H9 (cell line): ENCODE results near the gene LRRC39. TPM values are rescaled to one million over a fixed set of nuclear protein-coding genes. Genes with fewer than 3 reads are reported as not detected.

Source experiments
- DNase-seq: peaks from one replicate; pipeline ENCODE4 v3.0.0-alpha.2; 2017
- H2AFZ ChIP-seq: one replicate; pipeline ENCODE4 v1.6.1; 2013; ENCODE audit warnings: mild to moderate bottlenecking, low read length, control low read depth, moderate library complexity
- H2AK5ac ChIP-seq: 2 replicates; pipeline ENCODE4 v1.6.1; 2013; ENCODE audit warnings: low read length, control low read depth, mixed read lengths; ENCODE audit not compliant: insufficient read length
- H2BK120ac ChIP-seq: one replicate; pipeline ENCODE4 v1.6.1; 2013; ENCODE audit warnings: low read depth, mild to moderate bottlenecking, low read length, control low read depth, inconsistent platforms; ENCODE audit not compliant: poor library complexity, severe bottlenecking
- H2BK12ac ChIP-seq: 2 replicates; pipeline ENCODE4 v1.6.1; 2013; ENCODE audit warnings: low read length, control low read depth, mixed read lengths, low read depth; ENCODE audit not compliant: insufficient read length
- H2BK15ac ChIP-seq: 2 replicates; pipeline ENCODE4 v1.6.1; 2013; ENCODE audit warnings: low read depth, low read length, control low read depth
- H2BK20ac ChIP-seq: one replicate; pipeline ENCODE4 v1.6.1; 2013; ENCODE audit warnings: low read depth, mild to moderate bottlenecking, low read length, control low read depth, inconsistent platforms; ENCODE audit not compliant: poor library complexity, severe bottlenecking
- H2BK5ac ChIP-seq: 2 replicates; pipeline ENCODE4 v1.6.1; 2013; ENCODE audit warnings: low read length, control low read depth, mixed read lengths; ENCODE audit not compliant: insufficient read length
- H3K14ac ChIP-seq: 2 replicates; pipeline ENCODE4 v1.6.1; 2013; ENCODE audit warnings: low read length, control low read depth; ENCODE audit not compliant: insufficient read depth
- H3K18ac ChIP-seq: 2 replicates; pipeline ENCODE4 v1.6.1; 2013; ENCODE audit warnings: low read depth, mild to moderate bottlenecking, mixed read lengths, low read length, control low read depth; ENCODE audit not compliant: insufficient read length
- H3K23ac ChIP-seq: 2 replicates; pipeline ENCODE4 v1.6.1; 2013; ENCODE audit warnings: low read length, control low read depth, mixed read lengths, low read depth; ENCODE audit not compliant: insufficient read length
- H3K23me2 ChIP-seq: 2 replicates; pipeline ENCODE4 v1.6.1; 2013; ENCODE audit warnings: low read depth, mild to moderate bottlenecking, mixed read lengths, low read length, control low read depth; ENCODE audit not compliant: insufficient read length, poor library complexity, severe bottlenecking
- H3K27ac ChIP-seq: 2 replicates; pipeline ENCODE4 v1.5.1; 2013; ENCODE audit warnings: low read length, control low read depth, mixed read lengths, low read depth; ENCODE audit not compliant: insufficient read length
- H3K27me3 ChIP-seq: 2 replicates; pipeline ENCODE4 v1.6.1; 2013; ENCODE audit warnings: low read length, control low read depth, inconsistent platforms; ENCODE audit not compliant: insufficient read depth
- H3K4ac ChIP-seq: 2 replicates; pipeline ENCODE4 v1.6.1; 2013; ENCODE audit warnings: low read depth, mild to moderate bottlenecking, control low read depth, inconsistent platforms, low read length, moderate library complexity
- H3K4me1 ChIP-seq: 2 replicates; pipeline ENCODE4 v1.6.1; 2013; ENCODE audit warnings: low read length, control low read depth, inconsistent platforms; ENCODE audit not compliant: insufficient read depth
- H3K4me2 ChIP-seq: 2 replicates; pipeline ENCODE4 v1.6.1; 2013; ENCODE audit warnings: low read length, control low read depth, mixed read lengths; ENCODE audit not compliant: insufficient read length, insufficient read depth
- H3K56ac ChIP-seq: 2 replicates; pipeline ENCODE4 v1.6.1; 2013; ENCODE audit warnings: low read depth, mild to moderate bottlenecking, mixed read lengths, low read length, control low read depth; ENCODE audit not compliant: insufficient read length
- H3K79me1 ChIP-seq: 2 replicates; pipeline ENCODE4 v1.6.1; 2013; ENCODE audit warnings: low read depth, mild to moderate bottlenecking, moderate library complexity, low read length, control low read depth, inconsistent platforms; ENCODE audit not compliant: insufficient read depth, poor library complexity, severe bottlenecking
- H3K79me2 ChIP-seq: 2 replicates; pipeline ENCODE4 v1.6.1; 2013; ENCODE audit warnings: low read length, control low read depth, inconsistent platforms; ENCODE audit not compliant: insufficient read depth
- H3K9ac ChIP-seq: 2 replicates; pipeline ENCODE4 v1.6.1; 2013; ENCODE audit warnings: low read length, control low read depth, mixed read lengths; ENCODE audit not compliant: insufficient read length; ENCODE audit errors: extremely low read depth
- H3K9me3 ChIP-seq: one replicate; pipeline ENCODE4 v1.6.1; 2013; ENCODE audit warnings: low read depth, low read length, inconsistent platforms; ENCODE audit not compliant: control insufficient read depth
- H3T11ph ChIP-seq: one replicate; pipeline ENCODE4 v1.6.1; 2013; ENCODE audit warnings: mild to moderate bottlenecking, low read length, control low read depth, inconsistent platforms
- H4K20me1 ChIP-seq: one replicate; pipeline ENCODE4 v1.6.1; 2013; ENCODE audit not compliant: control insufficient read depth, insufficient read length, insufficient read depth
- H4K5ac ChIP-seq: 2 replicates; pipeline ENCODE4 v1.6.1; 2013; ENCODE audit warnings: low read depth, mild to moderate bottlenecking, mixed read lengths, low read length, control low read depth; ENCODE audit not compliant: insufficient read length
- H4K8ac ChIP-seq: replicated peaks from 2 replicates; pipeline ENCODE4 v1.6.1; 2013; ENCODE audit warnings: low read length, control low read depth, mixed read lengths, low read depth; ENCODE audit not compliant: insufficient read length
- H4K91ac ChIP-seq: 2 replicates; pipeline ENCODE4 v1.6.1; 2013; ENCODE audit warnings: low read depth, mild to moderate bottlenecking, moderate library complexity, mixed read lengths, low read length, control low read depth; ENCODE audit not compliant: insufficient read length
- H3K27ac Mint-ChIP-seq, 3 experiments: 2 replicates in 2 of 3; 3 replicates in 1 of 3; pipeline ENCODE4 v1.8.0; 2020 to 2021; ENCODE audit warnings: mixed read lengths in 3 of 3, mild to moderate bottlenecking in 1 of 3, moderate library complexity in 1 of 3
- H3K27me3 Mint-ChIP-seq: 2 replicates; pipeline ENCODE4 v1.8.0; 2021; ENCODE audit warnings: low read depth, mild to moderate bottlenecking, moderate library complexity, mixed read lengths
- H3K36me3 Mint-ChIP-seq, 3 experiments: 2 replicates in 2 of 3; 3 replicates in 1 of 3; pipeline ENCODE4 v1.8.0; 2020 to 2021; ENCODE audit warnings: low read depth in 3 of 3, mixed read lengths in 3 of 3; ENCODE audit not compliant: insufficient read depth in 1 of 3
- H3K4me1 Mint-ChIP-seq, 2 experiments: 2 replicates each; pipeline ENCODE4 v1.8.0; 2020; ENCODE audit warnings: mixed read lengths in 2 of 2
- H3K4me3 Mint-ChIP-seq, 2 experiments: 2 replicates in 1 of 2; 3 replicates in 1 of 2; pipeline ENCODE4 v1.8.0; 2020 to 2021; ENCODE audit warnings: mild to moderate bottlenecking in 2 of 2, mixed read lengths in 2 of 2, moderate library complexity in 1 of 2
- H3K9me3 Mint-ChIP-seq, 2 experiments: 2 replicates in 1 of 2; 3 replicates in 1 of 2; pipeline ENCODE4 v1.8.0; 2020; ENCODE audit warnings: mild to moderate bottlenecking in 2 of 2, mixed read lengths in 2 of 2, moderate library complexity in 1 of 2
- WGBS: extraction: QIAGEN DNeasy Blood & Tissue Kit; methylation state at CpG from one replicate; pipeline ENCODE4 v1.1.7; 2013; ENCODE audit warnings: missing lambda C conversion rate, low lambda C conversion rate, mixed read lengths; ENCODE audit not compliant: insufficient read length; ENCODE audit errors: extremely low coverage; 5-methylcytosine and 5-hydroxymethylcytosine counted together
- total RNA-seq: library from RNA; stranded (reverse); gene quantifications from 2 replicates; pipeline ENCODE4 v1.2.1, GENCODE V29; 2021
- TF ChIP-seq, protein P1 (sequence below): fragments of 200-600 bp; sonication (generic); conservative IDR thresholded peaks from 3 replicates; pipeline ENCODE4 v1.8.0; 2021; ENCODE audit warnings: antibody characterized with exemption, mild to moderate bottlenecking

Gene LRRC39
- total RNA-seq, 1 experiment from 2014 or later: 0.37 TPM

DNA sequence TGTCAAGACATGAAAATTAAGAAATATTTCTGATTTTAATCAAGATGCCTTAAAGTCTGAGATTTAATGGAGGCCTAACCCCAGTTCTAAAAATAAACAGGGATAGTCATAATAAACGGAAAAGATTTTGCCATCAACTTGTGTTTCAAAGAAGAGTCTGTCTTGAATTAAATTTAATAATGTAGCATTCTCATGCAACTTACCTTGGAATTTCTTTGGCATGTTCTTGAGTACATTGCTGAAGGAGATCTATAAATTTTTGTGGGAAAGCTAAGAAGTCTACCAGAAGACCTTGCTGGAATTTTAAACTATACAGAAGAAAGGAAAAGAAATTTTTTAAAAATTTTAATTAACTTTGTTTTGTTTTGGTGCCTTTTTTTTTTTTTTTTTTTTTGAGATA, 55.9 kb downstream of the LRRC39 start:
- H3K18ac ChIP-seq: no peak overlapping the region
- H4K91ac ChIP-seq: no peak overlapping the region
- no peak overlapping the region for H2BK5ac ChIP-seq
- no peak overlapping the region for H2AK5ac ChIP-seq
- no CpG with 5 or more reads among the region's 1 CpG for WGBS
- Mint-ChIP-seq H3K36me3 (peaks cover 16 to 34% (median 26%) of the 10 kb centered on the region in 3 experiments; a peak in 6 of 7 replicates), H3K27me3 (no peaks in the 10 kb centered on the region), H3K4me3 (no peak overlapping the region), H3K9me3 (no peaks in the 10 kb centered on the region), H3K4me1 (no peaks in the 10 kb centered on the region), H3K27ac (no peak overlapping the region)
- TF ChIP-seq, protein P1, sequence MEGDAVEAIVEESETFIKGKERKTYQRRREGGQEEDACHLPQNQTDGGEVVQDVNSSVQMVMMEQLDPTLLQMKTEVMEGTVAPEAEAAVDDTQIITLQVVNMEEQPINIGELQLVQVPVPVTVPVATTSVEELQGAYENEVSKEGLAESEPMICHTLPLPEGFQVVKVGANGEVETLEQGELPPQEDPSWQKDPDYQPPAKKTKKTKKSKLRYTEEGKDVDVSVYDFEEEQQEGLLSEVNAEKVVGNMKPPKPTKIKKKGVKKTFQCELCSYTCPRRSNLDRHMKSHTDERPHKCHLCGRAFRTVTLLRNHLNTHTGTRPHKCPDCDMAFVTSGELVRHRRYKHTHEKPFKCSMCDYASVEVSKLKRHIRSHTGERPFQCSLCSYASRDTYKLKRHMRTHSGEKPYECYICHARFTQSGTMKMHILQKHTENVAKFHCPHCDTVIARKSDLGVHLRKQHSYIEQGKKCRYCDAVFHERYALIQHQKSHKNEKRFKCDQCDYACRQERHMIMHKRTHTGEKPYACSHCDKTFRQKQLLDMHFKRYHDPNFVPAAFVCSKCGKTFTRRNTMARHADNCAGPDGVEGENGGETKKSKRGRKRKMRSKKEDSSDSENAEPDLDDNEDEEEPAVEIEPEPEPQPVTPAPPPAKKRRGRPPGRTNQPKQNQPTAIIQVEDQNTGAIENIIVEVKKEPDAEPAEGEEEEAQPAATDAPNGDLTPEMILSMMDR: no peak
- H3K79me1 ChIP-seq: no peaks in the 10 kb centered on the region
- H3T11ph ChIP-seq: no peak overlapping the region
- H3K27me3 ChIP-seq: no peaks in the 10 kb centered on the region
- H3K23me2 ChIP-seq: no peaks in the 10 kb centered on the region
- H3K4me1 ChIP-seq: no peaks in the 10 kb centered on the region
- no peak for DNase-seq
- no peak overlapping the region for H2BK20ac ChIP-seq
- H3K9ac ChIP-seq: no peak overlapping the region
- H3K9me3 ChIP-seq: no peaks in the 10 kb centered on the region
- H2BK120ac ChIP-seq: no peak overlapping the region
- no peak overlapping the region for H2BK15ac ChIP-seq
- H3K14ac ChIP-seq: no peak overlapping the region
- H3K56ac ChIP-seq: no peak overlapping the region
- H4K20me1 ChIP-seq: no peaks in the 10 kb centered on the region
- no peaks in the 10 kb centered on the region; the same call in 1 of the 2 replicates for H3K79me2 ChIP-seq
- no peak overlapping the region for H3K4me2 ChIP-seq
- H3K4ac ChIP-seq: no peak overlapping the region
- no peak overlapping the region for H4K8ac ChIP-seq
- H4K5ac ChIP-seq: no peak overlapping the region
- no peak overlapping the region for H3K23ac ChIP-seq
- no peak overlapping the region for H3K27ac ChIP-seq
- no peak overlapping the region for H2BK12ac ChIP-seq
- H2AFZ ChIP-seq: no peak overlapping the region
